BJ (cell line): ENCODE data around the gene THTPA. TPM values are rescaled to one million over a fixed set of nuclear protein-coding genes. Genes with fewer than 3 reads are reported as not detected.

ENCODE experiments used
- CTCF ChIA-PET: fragments of 350-600 bp; formaldehyde crosslinking; extraction: SDS; loops from one replicate; lab custom pipeline; 2021; ENCODE audit warnings: antibody characterized with exemption, inconsistent platforms; lab: Yijun Ruan, JAX
- POLR2A ChIA-PET: fragments of 300-600 bp; sonication (Branson Sonifier 250); formaldehyde crosslinking; extraction: SDS; loops from one replicate; lab custom pipeline; 2021; ENCODE audit warnings: antibody characterized with exemption; lab: Charles Lee
- DNase-seq: peaks from one replicate; pipeline ENCODE4 v3.0.0-alpha.2; 2011; ENCODE audit warnings: low read depth
- H3K27me3 ChIP-seq: 2 replicates; pipeline ENCODE4 v1.6.0; 2011; ENCODE audit warnings: low read length; ENCODE audit not compliant: control insufficient read depth, insufficient read depth
- H3K36me3 ChIP-seq: 2 replicates; pipeline ENCODE4 v1.5.1; 2011; ENCODE audit warnings: low read length; ENCODE audit not compliant: control insufficient read depth, insufficient read depth
- H3K4me3 ChIP-seq: 2 replicates; pipeline ENCODE4 v1.5.1; 2011; ENCODE audit warnings: low read depth, mild to moderate bottlenecking, control low read depth, low read length
- polyA plus RNA-seq: library from polyadenylated mRNA; depleted of rRNA; stranded (reverse); fragments of >200 nt; gene quantifications from 2 replicates; pipeline ENCODE4 v1.2.3, GENCODE V29; 2011
- TF ChIP-seq, protein P1 (sequence below): IDR thresholded peaks from 2 replicates; pipeline ENCODE4 v1.5.1; 2011; ENCODE audit warnings: low read depth, mild to moderate bottlenecking, control low read depth, inconsistent platforms, low read length, moderate library complexity; ENCODE audit not compliant: insufficient read depth

THTPA gene
- polyA plus RNA-seq, 1 experiment, result 14.2 TPM

DNA sequence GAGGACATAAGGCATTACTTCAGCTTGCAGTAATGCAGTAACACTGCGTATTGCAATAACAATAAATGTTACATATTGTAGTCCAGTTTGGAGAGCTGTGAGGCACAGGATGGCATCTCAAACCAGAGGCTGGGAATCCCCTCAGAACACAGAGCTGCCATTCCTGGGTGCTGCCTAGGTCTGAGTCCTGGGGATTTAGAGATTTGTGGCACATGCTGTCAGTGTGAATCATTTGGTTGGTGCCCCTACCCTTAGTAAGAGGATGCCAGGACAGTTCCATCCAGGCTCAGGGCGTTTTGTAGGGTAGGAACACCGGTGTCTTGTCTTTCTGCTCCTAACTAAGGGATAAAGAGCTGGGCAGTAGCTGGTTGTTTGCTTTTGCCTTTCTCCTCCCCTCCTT, 27.1 kb upstream of the THTPA start:
- Histone ChIP-seq H3K4me3 (no peak overlapping the region), H3K27me3 (no peaks in the 10 kb centered on the region), H3K36me3 (peaks cover 1% of the 10 kb centered on the region; the same call in 1 of the 2 replicates)
- TF ChIP-seq, protein P1, sequence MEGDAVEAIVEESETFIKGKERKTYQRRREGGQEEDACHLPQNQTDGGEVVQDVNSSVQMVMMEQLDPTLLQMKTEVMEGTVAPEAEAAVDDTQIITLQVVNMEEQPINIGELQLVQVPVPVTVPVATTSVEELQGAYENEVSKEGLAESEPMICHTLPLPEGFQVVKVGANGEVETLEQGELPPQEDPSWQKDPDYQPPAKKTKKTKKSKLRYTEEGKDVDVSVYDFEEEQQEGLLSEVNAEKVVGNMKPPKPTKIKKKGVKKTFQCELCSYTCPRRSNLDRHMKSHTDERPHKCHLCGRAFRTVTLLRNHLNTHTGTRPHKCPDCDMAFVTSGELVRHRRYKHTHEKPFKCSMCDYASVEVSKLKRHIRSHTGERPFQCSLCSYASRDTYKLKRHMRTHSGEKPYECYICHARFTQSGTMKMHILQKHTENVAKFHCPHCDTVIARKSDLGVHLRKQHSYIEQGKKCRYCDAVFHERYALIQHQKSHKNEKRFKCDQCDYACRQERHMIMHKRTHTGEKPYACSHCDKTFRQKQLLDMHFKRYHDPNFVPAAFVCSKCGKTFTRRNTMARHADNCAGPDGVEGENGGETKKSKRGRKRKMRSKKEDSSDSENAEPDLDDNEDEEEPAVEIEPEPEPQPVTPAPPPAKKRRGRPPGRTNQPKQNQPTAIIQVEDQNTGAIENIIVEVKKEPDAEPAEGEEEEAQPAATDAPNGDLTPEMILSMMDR, result no peak
- DNase-seq, result no peak
- ChIA-PET POLR2A (no interaction called here), CTCF (interaction anchor here (0.7 to 4.0 kb wide), 5 partner anchors 11 to 534 kb away, joined by 3 to 29 read pairs (median 4); no protein-coding TSS in a partner anchor)

DNA sequence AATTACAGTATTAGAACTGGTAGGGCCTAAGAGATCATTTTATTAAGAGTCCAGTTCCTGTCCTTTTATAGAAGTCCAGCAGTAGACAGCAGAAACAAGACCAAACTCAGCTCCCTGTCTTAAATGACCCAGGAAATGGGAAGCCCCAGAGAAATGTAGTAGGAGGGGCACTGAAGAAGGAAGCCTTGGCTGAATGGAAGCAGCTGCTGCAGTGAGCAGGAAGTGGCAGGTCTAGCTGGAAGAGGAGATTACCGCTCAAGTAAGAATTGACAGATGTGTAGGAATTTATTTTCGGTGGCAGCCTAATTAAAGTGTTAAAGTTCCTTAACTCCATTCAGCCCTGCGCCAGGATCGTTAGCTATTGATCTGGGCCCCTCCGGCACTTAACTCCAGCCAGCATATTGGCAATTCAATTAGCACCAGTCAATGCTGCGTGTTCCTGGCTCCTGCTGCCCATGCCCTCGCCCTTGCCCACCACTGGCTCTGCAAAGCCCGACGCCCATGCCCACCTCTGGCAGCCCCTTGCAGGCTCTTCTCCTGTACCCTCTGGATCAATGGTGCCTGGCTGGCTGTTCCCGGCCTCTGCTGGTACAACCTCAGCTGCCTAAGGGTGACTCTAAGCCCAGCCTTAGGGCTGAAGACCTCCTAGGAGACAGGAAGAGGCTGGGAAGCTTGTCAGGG, 25.6 kb upstream of the THTPA start:
- POLR2A ChIA-PET, result no interaction called here
- no peak for DNase-seq
- no peak overlapping the region for H3K4me3 ChIP-seq
- peaks cover 1% of the 10 kb centered on the region; the same call in 1 of the 2 replicates for H3K36me3 ChIP-seq
- no peaks in the 10 kb centered on the region for H3K27me3 ChIP-seq
- TF ChIP-seq, protein P1, result no peak
- CTCF ChIA-PET, result interaction anchor here (0.8 to 4.0 kb wide), 4 partner anchors 9 to 48 kb away, joined by 3 to 29 read pairs (median 5); no protein-coding TSS in a partner anchor

- H3K27me3 ChIP-seq, result no peaks in the 10 kb centered on the region
- H3K4me3 ChIP-seq, result no peak overlapping the region
- DNase-seq, result no peak
- ChIA-PET POLR2A (no interaction called here), CTCF (interaction anchor here (1.3 to 2.3 kb wide), 2 partner anchors 10 to 28 kb away, joined by 5 read pairs; no protein-coding TSS in a partner anchor)
- peaks cover 1% of the 10 kb centered on the region; the same call in 1 of the 2 replicates for H3K36me3 ChIP-seq
- TF ChIP-seq, protein P1, result no peak
Measured at GRCh38 chr14:23531391-23531790, 24.7 kb upstream of the THTPA start.

- Histone ChIP-seq H3K36me3 (no peaks in the 10 kb centered on the region), H3K27me3 (no peaks in the 10 kb centered on the region), H3K4me3 (no peak overlapping the region)
- ChIA-PET POLR2A (no interaction called here), CTCF (interaction anchor here (0.9 to 2.3 kb wide), 3 partner anchors 9 to 30 kb away, joined by 4 to 6 read pairs (median 5); no protein-coding TSS in a partner anchor)
- DNase-seq, result no peak
- TF ChIP-seq, protein P1, result no peak
Measured at GRCh38 chr14:23532658-23533057, 23.4 kb upstream of the THTPA start.

DNA sequence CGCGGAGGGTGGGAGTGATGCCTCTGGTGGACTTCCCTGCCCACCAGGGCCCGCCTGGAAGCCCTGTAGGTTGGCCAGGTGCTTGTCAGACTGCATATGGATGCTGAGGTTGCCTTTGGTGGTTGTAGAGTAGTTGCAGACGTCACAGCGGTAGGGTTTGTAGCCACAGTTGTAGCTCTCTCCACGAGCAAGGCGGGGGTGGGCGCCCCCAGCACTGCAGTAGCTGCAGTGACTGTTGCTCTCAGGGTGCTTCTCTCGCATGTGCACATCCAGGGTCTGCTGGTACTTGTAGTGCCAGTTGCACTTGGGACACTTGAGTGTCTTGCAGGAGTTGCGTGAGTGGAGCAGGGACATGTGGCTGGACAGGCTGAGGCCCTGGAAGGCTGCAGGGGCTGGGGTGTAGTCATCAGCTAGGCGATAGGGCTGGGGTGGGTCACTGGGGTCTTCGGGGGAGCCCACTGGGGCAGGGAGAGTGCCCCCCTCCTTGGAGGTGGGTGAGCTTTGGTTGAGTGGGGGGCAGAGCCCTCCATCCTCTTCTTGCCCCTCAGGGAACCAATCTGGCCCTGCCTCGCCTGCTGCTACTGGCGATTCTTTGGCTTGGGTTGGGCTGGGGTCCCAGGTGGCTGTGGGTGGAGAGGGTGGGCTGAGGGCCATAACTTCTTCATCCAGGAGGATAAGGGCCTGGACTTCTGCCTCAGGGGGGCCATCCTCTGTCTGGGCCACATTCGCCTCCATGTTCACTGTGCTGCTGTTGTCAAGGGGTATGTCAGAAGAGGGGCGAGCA, 22.2 kb upstream of the THTPA start:
- no peaks in the 10 kb centered on the region for H3K27me3 ChIP-seq
- ChIA-PET CTCF (interaction anchor here (1.5 to 2.0 kb wide), 2 partner anchors 26 to 29 kb away, joined by 3 to 4 read pairs; no protein-coding TSS in a partner anchor), POLR2A (no interaction called here)
- H3K36me3 ChIP-seq, result no peaks in the 10 kb centered on the region
- H3K4me3 ChIP-seq, result no peak overlapping the region
- TF ChIP-seq, protein P1, result no peak
- DNase-seq, result no peak
